OCI-LY3 (cell line): ENCODE measurements around the gene LCN6.

Source experiments
- H2AFZ ChIP-seq: fragments of 200-600, 300-600 bp; shearing (Covaris generic); 2 replicates; pipeline ENCODE4 v1.6.0; 2014; ENCODE audit warnings: antibody characterized with exemption, low read depth, low read length
- H3K27ac ChIP-seq: fragments of 200-600, 300-600 bp; sonication (generic); 2 replicates; pipeline ENCODE4 v1.5.1; 2014; ENCODE audit warnings: mild to moderate bottlenecking, low read length, moderate library complexity, mixed read lengths
- H3K27me3 ChIP-seq: fragments of 200-600, 300-600 bp; sonication (generic); 2 replicates; pipeline ENCODE4 v1.6.1; 2014; ENCODE audit warnings: low read depth, low read length, mixed read lengths
- H3K36me3 ChIP-seq: fragments of 200-600, 300-600 bp; sonication (generic); replicated peaks from 2 replicates; pipeline ENCODE3; 2014; ENCODE audit warnings: low read depth, low read length, mixed read lengths
- H3K4me1 ChIP-seq: fragments of 300-600, 200-600 bp; sonication (generic); 2 replicates; pipeline ENCODE4 v1.6.1; 2014; ENCODE audit warnings: low read length, mixed read lengths
- H3K4me2 ChIP-seq: fragments of 200-600, 300-600 bp; sonication (generic); 2 replicates; pipeline ENCODE4 v1.6.1; 2014; ENCODE audit warnings: low read length, mixed read lengths
- H3K4me3 ChIP-seq: fragments of 300-600, 200-600 bp; sonication (generic); 2 replicates; pipeline ENCODE4 v1.5.1; 2014; ENCODE audit warnings: antibody characterized with exemption, mild to moderate bottlenecking, low read length, moderate library complexity
- H3K79me2 ChIP-seq: fragments of 300-600, 200-600 bp; shearing (Covaris generic); 2 replicates; pipeline ENCODE4 v1.6.1; 2014; ENCODE audit warnings: mild to moderate bottlenecking, low read length, mixed read lengths
- H3K9ac ChIP-seq: fragments of 300-600, 200-600 bp; shearing (Covaris generic); 2 replicates; pipeline ENCODE4 v1.6.0; 2014; ENCODE audit warnings: mild to moderate bottlenecking, low read length, moderate library complexity
- H3K9me3 ChIP-seq: fragments of 200-600, 300-600 bp; shearing (Covaris generic); 2 replicates; pipeline ENCODE4 v1.6.1; 2014; ENCODE audit warnings: low read length, mixed read lengths; ENCODE audit not compliant: insufficient read depth
- H4K20me1 ChIP-seq: fragments of 200-600, 300-600 bp; sonication (generic); 2 replicates; pipeline ENCODE4 v1.6.1; 2016; ENCODE audit warnings: low read length, mixed read lengths; ENCODE audit not compliant: insufficient read depth
- CTCF ChIP-seq: fragments of 200-600, 300-600 bp; sonication (generic); IDR thresholded peaks from 2 replicates; pipeline ENCODE4 v1.5.1; 2014; ENCODE audit warnings: antibody characterized with exemption, low read length, low read depth
- EZH2phosphoT487 ChIP-seq: fragments of 200-600 bp; shearing (Covaris generic); IDR thresholded peaks from 2 replicates; pipeline ENCODE4 v1.6.1; 2018; ENCODE audit warnings: antibody characterized with exemption, mixed run types, low read depth

Gene LCN6

DNA sequence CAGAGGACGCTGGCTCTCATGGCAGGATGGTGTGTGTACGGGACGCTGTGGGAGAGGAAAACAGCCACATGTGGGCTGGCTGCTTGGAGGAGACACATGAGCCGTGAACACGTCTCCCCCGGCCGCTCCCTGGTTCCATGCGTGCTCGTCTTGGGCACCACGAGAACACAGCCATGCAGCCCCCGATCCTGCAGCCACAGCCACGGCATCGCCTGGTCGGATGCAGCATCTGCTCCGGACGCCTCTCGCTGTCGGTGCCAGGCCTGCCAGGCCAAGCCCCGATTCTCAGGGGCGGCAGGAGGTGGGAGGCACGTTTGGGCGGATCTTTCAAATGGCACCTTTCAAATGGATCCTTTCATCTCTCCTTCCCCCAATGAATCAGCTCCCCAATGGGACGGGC, 8.8 kb downstream of the LCN6 start:
- Histone ChIP-seq H3K27me3 (peaks cover 19% of the 10 kb centered on the region), H3K4me2 (no peak overlapping the region), H2AFZ (no peak overlapping the region), H4K20me1 (no peaks in the 10 kb centered on the region), H3K9me3 (no peaks in the 10 kb centered on the region), H3K27ac (no peak overlapping the region), H3K79me2 (no peaks in the 10 kb centered on the region), H3K4me1 (no peaks in the 10 kb centered on the region), H3K4me3 (no peak overlapping the region), H3K9ac (no peak overlapping the region), H3K36me3 (no peaks in the 10 kb centered on the region)
- no peak for TF ChIP-seq EZH2phosphoT487
- no peak for TF ChIP-seq CTCF

DNA sequence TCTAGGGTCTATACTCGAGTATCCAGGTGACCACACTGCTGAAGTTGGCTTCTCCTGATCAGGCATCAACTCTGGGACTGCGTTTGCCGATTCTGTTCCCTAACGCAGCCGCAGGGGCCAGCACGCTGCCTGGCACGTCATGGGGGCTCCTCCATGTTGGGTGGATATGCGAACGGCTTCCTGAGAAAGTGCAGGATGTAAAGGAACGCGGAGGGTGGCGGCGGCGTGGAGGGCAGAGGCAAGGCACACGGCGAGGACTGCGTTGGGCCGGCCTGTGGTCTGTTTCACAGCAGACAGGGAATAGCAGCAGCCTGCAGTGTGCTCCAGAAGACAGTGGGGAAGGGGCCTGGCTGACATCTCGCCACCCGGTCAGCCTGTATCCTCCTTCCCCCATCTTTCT, 9.4 kb downstream of the LCN6 start:
- peaks cover 19% of the 10 kb centered on the region for H3K27me3 ChIP-seq
- no peaks in the 10 kb centered on the region for H3K4me1 ChIP-seq

GRCh38 chr9:136735812-136736480, 12.4 kb downstream of the LCN6 start:
- Histone ChIP-seq H3K9ac (no peak overlapping the region), H4K20me1 (no peaks in the 10 kb centered on the region), H3K79me2 (no peaks in the 10 kb centered on the region), H3K9me3 (no peaks in the 10 kb centered on the region), H3K36me3 (no peaks in the 10 kb centered on the region), H3K4me1 (no peaks in the 10 kb centered on the region), H3K4me2 (no peak overlapping the region), H3K27me3 (no peaks in the 10 kb centered on the region), H3K27ac (no peak overlapping the region), H3K4me3 (no peak overlapping the region), H2AFZ (no peak overlapping the region)
- TF ChIP-seq CTCF (no peak), EZH2phosphoT487 (no peak)

More for the DNA sequence above, 9.4 kb downstream of the LCN6 start:
- Histone ChIP-seq H3K4me3 (no peak overlapping the region), H3K9me3 (no peaks in the 10 kb centered on the region), H4K20me1 (no peaks in the 10 kb centered on the region), H3K9ac (no peak overlapping the region), H3K36me3 (no peaks in the 10 kb centered on the region), H3K79me2 (no peaks in the 10 kb centered on the region), H3K27ac (no peak overlapping the region), H2AFZ (no peak overlapping the region), H3K4me2 (no peak overlapping the region)
- TF ChIP-seq EZH2phosphoT487 (no peak), CTCF (no peak)

GRCh38 chr9:136734837-136735496, 13.4 kb downstream of the LCN6 start:
- H4K20me1 ChIP-seq: 0 out of 2 replicates have a peak, but pooled peaks cover 3% of the 10 kb centered on the region
- H3K27me3 ChIP-seq: no peaks in the 10 kb centered on the region

More at GRCh38 chr9:136734837-136735496, 13.4 kb downstream of the LCN6 start:
- Histone ChIP-seq H3K9ac (no peak overlapping the region), H3K36me3 (no peaks in the 10 kb centered on the region), H3K9me3 (no peaks in the 10 kb centered on the region), H2AFZ (no peak overlapping the region), H3K27ac (no peak overlapping the region), H3K4me1 (no peaks in the 10 kb centered on the region), H3K4me2 (no peak overlapping the region), H3K4me3 (no peak overlapping the region), H3K79me2 (peaks cover 10% of the 10 kb centered on the region)
- TF ChIP-seq CTCF (no peak), EZH2phosphoT487 (no peak)
